Measurements from ENCODE around the gene SND1. TPM values are rescaled to one million over a fixed set of nuclear protein-coding genes. Genes with fewer than 3 reads are reported as not detected.
"Not testable (repeated sequence)": the region's sequence is repeated elsewhere in the genome, so short reads cannot be mapped to it uniquely, and the experiment has no call there.

Gene SND1
- total and polyA plus RNA-seq, 7 donors = 29.2 to 72.8 (median 48.2) TPM

DNA sequence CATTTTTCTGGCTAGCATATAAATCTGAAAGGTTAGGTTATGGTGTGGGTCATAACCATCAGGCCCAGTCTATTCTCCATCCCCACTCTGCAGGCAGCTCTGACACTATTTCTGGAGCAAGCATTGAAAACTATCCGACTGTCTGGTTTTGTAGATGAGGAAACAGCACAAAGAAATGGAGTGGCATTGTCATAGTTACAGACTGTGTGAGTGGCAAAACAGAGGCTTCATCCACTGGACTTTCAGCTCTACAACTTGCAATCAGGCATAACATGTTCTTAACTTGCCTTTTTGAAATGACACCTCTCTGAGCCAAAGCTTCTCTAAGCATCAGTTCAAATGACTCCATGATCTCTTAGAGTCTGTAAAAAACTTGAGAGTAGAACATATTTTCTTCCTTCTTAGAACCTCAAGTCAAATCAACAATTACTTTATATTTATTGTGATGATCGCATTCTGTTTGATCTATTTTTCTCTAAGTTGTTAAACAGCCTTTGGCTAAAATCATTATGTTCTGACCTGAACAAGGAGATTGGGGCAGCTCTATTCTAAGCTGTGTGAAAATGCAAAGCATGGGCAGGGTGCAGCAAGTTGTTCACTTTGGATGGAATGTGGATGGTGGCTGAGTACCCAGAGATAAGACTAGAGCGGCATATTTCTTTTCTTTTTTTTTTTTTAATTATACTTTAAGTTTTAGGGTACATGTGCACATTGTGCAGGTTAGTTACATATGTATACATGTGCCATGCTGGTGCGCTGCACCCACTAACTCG, 310.8 kb downstream of the SND1 start:
- Histone ChIP-seq H3K27me3 (ENCODE audit: insufficient read depth in 3 of 3, low read length in 2 of 3) (no peaks in the 10 kb centered on the region), H3K9me3 (no peaks in the 10 kb centered on the region), H3K36me3 (ENCODE audit: insufficient read depth in 1 of 2, low read depth in 1 of 2) (no peaks in the 10 kb centered on the region), H3K4me1 (no peaks in the 10 kb centered on the region), H3K4me3 (no peak overlapping the region), H3K27ac (no peak overlapping the region)
- DNase-seq (no peak), ATAC-seq (no peak)
- WGBS, 3 donors = 92 to 96% (median 95%) methylated on average over 3 to 5 of the region's 5 CpGs
- TF ChIP-seq, protein P1, sequence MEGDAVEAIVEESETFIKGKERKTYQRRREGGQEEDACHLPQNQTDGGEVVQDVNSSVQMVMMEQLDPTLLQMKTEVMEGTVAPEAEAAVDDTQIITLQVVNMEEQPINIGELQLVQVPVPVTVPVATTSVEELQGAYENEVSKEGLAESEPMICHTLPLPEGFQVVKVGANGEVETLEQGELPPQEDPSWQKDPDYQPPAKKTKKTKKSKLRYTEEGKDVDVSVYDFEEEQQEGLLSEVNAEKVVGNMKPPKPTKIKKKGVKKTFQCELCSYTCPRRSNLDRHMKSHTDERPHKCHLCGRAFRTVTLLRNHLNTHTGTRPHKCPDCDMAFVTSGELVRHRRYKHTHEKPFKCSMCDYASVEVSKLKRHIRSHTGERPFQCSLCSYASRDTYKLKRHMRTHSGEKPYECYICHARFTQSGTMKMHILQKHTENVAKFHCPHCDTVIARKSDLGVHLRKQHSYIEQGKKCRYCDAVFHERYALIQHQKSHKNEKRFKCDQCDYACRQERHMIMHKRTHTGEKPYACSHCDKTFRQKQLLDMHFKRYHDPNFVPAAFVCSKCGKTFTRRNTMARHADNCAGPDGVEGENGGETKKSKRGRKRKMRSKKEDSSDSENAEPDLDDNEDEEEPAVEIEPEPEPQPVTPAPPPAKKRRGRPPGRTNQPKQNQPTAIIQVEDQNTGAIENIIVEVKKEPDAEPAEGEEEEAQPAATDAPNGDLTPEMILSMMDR (IDR thresholded peaks at IDR 0.05) = no peak
- intact Hi-C loops (cut with DNase I) = no loop called here

DNA sequence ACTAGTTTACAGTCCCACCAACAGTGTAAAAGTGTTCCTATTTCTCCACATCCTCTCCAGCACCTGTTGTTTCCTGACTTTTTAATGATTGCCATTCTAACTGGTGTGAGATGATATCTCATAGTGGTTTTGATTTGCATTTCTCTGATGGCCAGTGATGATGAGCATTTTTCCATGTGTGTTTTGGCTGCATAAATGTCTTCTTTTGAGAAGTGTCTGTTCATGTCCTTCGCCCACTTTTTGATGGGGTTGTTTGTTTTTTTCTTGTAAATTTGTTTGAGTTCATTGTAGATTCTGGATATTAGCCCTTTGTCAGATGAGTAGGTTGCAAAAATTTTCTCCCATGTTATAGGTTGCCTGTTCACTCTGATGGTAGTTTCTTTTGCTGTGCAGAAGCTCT, 311.9 kb downstream of the SND1 start:
- H3K4me1 ChIP-seq; H3K4me3 ChIP-seq; H3K9me3 ChIP-seq; DNase-seq; H3K27me3 ChIP-seq (ENCODE audit: insufficient read depth in 3 of 3, low read length in 2 of 3); H3K36me3 ChIP-seq (ENCODE audit: insufficient read depth in 1 of 2, low read depth in 1 of 2); H3K27ac ChIP-seq; intact Hi-C loops (cut with DNase I); ATAC-seq: not testable (repeated sequence)
- 89 to 100% (median 95%) methylated on average over 1 of the region's 1 CpG for WGBS, 3 donors

DNA sequence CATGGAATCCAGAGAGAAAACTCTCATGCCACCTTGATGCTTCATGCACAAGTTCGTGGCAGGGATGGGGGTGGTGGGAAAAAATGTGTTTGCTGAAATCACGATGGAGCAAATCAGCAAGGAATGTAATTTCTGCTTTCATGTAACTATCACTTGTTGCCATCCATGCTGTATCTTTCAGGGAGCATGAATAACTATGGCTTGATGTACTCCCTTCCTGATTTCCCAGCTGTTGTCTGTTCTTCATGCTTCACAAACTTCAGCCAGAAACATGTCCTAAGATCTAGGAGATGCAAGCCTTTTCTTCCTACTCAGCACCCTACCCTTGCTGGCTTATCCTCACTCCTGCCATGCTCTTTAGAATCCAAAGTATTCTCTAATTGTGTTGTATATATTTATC, 315.3 kb downstream of the SND1 start:
- TF ChIP-seq, protein P1 (IDR thresholded peaks at IDR 0.05) = no peak
- no peaks in the 10 kb centered on the region for H3K27me3 ChIP-seq (ENCODE audit: insufficient read depth in 3 of 3, low read length in 2 of 3)
- no peak for ATAC-seq
- no peaks in the 10 kb centered on the region for H3K9me3 ChIP-seq
- H3K27ac ChIP-seq = no peak overlapping the region
- no peaks in the 10 kb centered on the region for H3K4me1 ChIP-seq
- 30 to 47% (median 44%) methylated on average over 2 of the region's 2 CpGs for WGBS, 3 donors
- H3K4me3 ChIP-seq = no peak overlapping the region
- H3K36me3 ChIP-seq (ENCODE audit: insufficient read depth in 1 of 2, low read depth in 1 of 2) = no peaks in the 10 kb centered on the region
- DNase-seq = no peak
- intact Hi-C loops (cut with DNase I) = no loop called here

DNA sequence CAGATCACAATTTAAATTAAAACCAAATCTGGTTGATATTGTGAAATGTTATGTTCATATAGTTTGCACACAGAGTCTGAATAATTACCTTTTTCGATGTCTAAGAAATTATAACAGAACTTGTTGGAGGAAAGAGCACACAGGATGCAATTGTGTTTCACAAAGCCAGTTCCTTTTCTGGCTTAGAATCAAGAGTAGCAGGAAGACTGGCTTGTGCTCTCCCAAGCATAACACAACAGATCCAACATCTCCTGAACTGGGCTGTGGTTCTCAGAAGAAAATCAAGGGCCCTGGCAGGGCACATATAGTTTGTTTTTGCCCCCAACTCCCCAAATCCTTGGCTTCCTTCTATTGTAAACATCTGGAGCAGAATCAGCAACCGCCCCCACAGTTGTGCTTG, 316.6 kb downstream of the SND1 start:
- Histone ChIP-seq H3K27me3 (ENCODE audit: insufficient read depth in 3 of 3, low read length in 2 of 3) (no peaks in the 10 kb centered on the region), H3K4me1 (no peaks in the 10 kb centered on the region), H3K4me3 (no peak overlapping the region), H3K27ac (no peak overlapping the region), H3K9me3 (no peaks in the 10 kb centered on the region), H3K36me3 (ENCODE audit: insufficient read depth in 1 of 2, low read depth in 1 of 2) (no peaks in the 10 kb centered on the region)
- WGBS, 3 donors = 64 to 72% (median 65%) methylated on average over 2 of the region's 2 CpGs
- TF ChIP-seq, protein P1 (IDR thresholded peaks at IDR 0.05) = no peak
- no peak for DNase-seq
- ATAC-seq = no peak
- intact Hi-C loops (cut with DNase I) = no loop called here

DNA sequence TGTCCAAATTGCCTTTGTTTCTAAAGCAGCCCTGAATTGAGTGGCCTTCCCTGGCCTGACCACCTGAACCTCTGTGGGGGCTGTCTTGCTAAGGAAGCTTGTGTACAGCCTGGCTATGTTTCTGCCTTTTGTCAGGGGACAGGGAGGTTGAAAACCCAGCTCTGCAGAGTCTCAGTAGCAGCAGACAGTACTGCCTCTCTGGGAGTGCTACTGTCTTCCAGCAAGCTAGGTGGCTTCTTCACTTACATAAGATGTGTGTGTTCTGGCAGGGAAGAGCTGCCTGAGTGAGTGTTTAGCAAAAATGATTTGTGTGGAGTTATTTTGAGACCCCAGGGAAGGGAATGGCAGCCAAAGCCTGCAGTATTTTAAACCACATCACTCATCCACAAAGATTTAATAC, 321.8 kb downstream of the SND1 start:
- H3K4me1 ChIP-seq = no peaks in the 10 kb centered on the region
- H3K36me3 ChIP-seq (ENCODE audit: insufficient read depth in 1 of 2, low read depth in 1 of 2) = no peaks in the 10 kb centered on the region
- no peaks in the 10 kb centered on the region for H3K9me3 ChIP-seq
- DNase-seq = no peak
- no peak for ATAC-seq
- intact Hi-C loops (cut with DNase I) = no loop called here
- TF ChIP-seq, protein P1 (IDR thresholded peaks at IDR 0.05) = no peak
- H3K27me3 ChIP-seq (ENCODE audit: insufficient read depth in 3 of 3, low read length in 2 of 3) = no peaks in the 10 kb centered on the region
- H3K4me3 ChIP-seq = no peak overlapping the region
- no peak overlapping the region for H3K27ac ChIP-seq
